Mesendoderm (in vitro differentiated cells): ENCODE results near the gene HOXD8.
A peak's percentile ranks its signal among the peaks of the same experiment; 100 is the strongest.

Experiments used
- DNase-seq: peaks from one replicate; pipeline ENCODE4 v3.0.0; 2013
- H2AK5ac ChIP-seq: 2 replicates; pipeline ENCODE4 v1.6.1; 2013; ENCODE audit warnings: low read length, inconsistent platforms
- H2BK120ac ChIP-seq: 2 replicates; pipeline ENCODE4 v1.6.1; 2013; ENCODE audit warnings: low read depth, mild to moderate bottlenecking, low read length, moderate library complexity, mixed read lengths
- H2BK15ac ChIP-seq: replicated peaks from 2 replicates; pipeline ENCODE4 v1.6.1; 2013; ENCODE audit warnings: low read depth, mild to moderate bottlenecking, moderate library complexity
- H2BK5ac ChIP-seq: 2 replicates; pipeline ENCODE4 v1.6.1; 2013; ENCODE audit warnings: low read length, inconsistent platforms
- H3K18ac ChIP-seq: 2 replicates; pipeline ENCODE4 v1.6.1; 2013; ENCODE audit warnings: mild to moderate bottlenecking, low read length, mixed read lengths
- H3K23ac ChIP-seq: one replicate; pipeline ENCODE4 v1.6.1; 2013; ENCODE audit warnings: low read length
- H3K27ac ChIP-seq: 2 replicates; pipeline ENCODE4 v1.5.1; 2013; ENCODE audit warnings: low read depth, mild to moderate bottlenecking, inconsistent platforms, low read length, moderate library complexity
- H3K27me3 ChIP-seq: 2 replicates; pipeline ENCODE4 v1.6.1; 2013; ENCODE audit warnings: low read length, control low read depth, mild to moderate bottlenecking, inconsistent platforms; ENCODE audit not compliant: insufficient read depth, poor library complexity
- H3K36me3 ChIP-seq: 2 replicates; pipeline ENCODE4 v1.6.1; 2013; ENCODE audit warnings: low read length, inconsistent platforms; ENCODE audit not compliant: control insufficient read depth, insufficient read depth
- H3K4ac ChIP-seq: one replicate; pipeline ENCODE4 v1.6.1; 2013; ENCODE audit warnings: low read depth, mild to moderate bottlenecking, low read length, moderate library complexity
- H3K4me1 ChIP-seq: 2 replicates; pipeline ENCODE4 v1.6.1; 2013; ENCODE audit warnings: low read depth, low read length, inconsistent platforms; ENCODE audit not compliant: control insufficient read depth
- H3K4me2 ChIP-seq: 2 replicates; pipeline ENCODE4 v1.6.1; 2013; ENCODE audit warnings: low read length
- H3K4me3 ChIP-seq: 2 replicates; pipeline ENCODE4 v1.5.1; 2013; ENCODE audit warnings: mild to moderate bottlenecking, low read length
- H3K56ac ChIP-seq: one replicate; pipeline ENCODE4 v1.6.1; 2013; ENCODE audit warnings: low read length
- H3K79me1 ChIP-seq: 2 replicates; pipeline ENCODE4 v1.6.1; 2013; ENCODE audit warnings: low read length, inconsistent platforms
- H3K79me2 ChIP-seq: 2 replicates; pipeline ENCODE4 v1.6.1; 2013; ENCODE audit warnings: mild to moderate bottlenecking, low read length; ENCODE audit not compliant: control insufficient read depth, insufficient read depth
- H3K9ac ChIP-seq: 2 replicates; pipeline ENCODE4 v1.6.1; 2013; ENCODE audit warnings: low read length, inconsistent platforms
- H4K5ac ChIP-seq: one replicate; pipeline ENCODE4 v1.6.1; 2013; ENCODE audit warnings: low read length
- H4K8ac ChIP-seq: one replicate; pipeline ENCODE4 v1.6.1; 2013; ENCODE audit warnings: low read depth, mild to moderate bottlenecking, control low read depth, low read length, moderate library complexity
- WGBS: extraction: QIAGEN DNeasy Blood & Tissue Kit; methylation state at CpG from one replicate; pipeline ENCODE4 v1.1.7; 2013; ENCODE audit warnings: low lambda C conversion rate, missing lambda C conversion rate; ENCODE audit not compliant: insufficient coverage; ENCODE audit errors: extremely low coverage; 5-methylcytosine and 5-hydroxymethylcytosine counted together

HOXD8 gene

DNA sequence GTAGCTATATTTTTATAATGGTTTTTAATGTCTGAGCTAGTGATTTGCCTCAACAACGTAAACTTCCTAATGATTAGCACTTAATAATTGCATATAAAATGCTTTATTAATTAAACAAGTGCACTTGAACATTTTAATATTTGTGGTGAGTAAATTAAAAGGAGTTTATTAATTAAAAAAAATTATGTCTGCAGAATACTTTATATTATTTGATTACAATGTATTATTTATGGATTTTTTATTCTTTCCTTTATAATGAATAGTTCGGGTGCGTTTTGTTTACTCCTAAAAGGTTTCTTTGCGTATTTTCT is 2.3 kb downstream of the HOXD8 start:
- Histone ChIP-seq H3K18ac (no peak overlapping the region), H3K56ac (no peak overlapping the region), H2BK15ac (no peak overlapping the region), H4K5ac (no peak overlapping the region), H3K9ac (no peak overlapping the region), H3K4me3 (no peak overlapping the region), H3K79me1 (no peaks in the 10 kb centered on the region), H3K36me3 (no peaks in the 10 kb centered on the region), H3K4ac (no peak overlapping the region), H3K23ac (no peak overlapping the region), H3K27ac (no peak overlapping the region), H3K4me1 (no peaks in the 10 kb centered on the region), H3K4me2 (no peak overlapping the region), H3K27me3 (peaks cover 85% of the 10 kb centered on the region), H2BK120ac (no peak overlapping the region), H4K8ac (no peak overlapping the region), H2BK5ac (no peak overlapping the region), H3K79me2 (no peaks in the 10 kb centered on the region), H2AK5ac (no peak overlapping the region)
- DNase-seq, result no peak
- no CpG with 5 or more reads among the region's 4 CpGs for WGBS

DNA sequence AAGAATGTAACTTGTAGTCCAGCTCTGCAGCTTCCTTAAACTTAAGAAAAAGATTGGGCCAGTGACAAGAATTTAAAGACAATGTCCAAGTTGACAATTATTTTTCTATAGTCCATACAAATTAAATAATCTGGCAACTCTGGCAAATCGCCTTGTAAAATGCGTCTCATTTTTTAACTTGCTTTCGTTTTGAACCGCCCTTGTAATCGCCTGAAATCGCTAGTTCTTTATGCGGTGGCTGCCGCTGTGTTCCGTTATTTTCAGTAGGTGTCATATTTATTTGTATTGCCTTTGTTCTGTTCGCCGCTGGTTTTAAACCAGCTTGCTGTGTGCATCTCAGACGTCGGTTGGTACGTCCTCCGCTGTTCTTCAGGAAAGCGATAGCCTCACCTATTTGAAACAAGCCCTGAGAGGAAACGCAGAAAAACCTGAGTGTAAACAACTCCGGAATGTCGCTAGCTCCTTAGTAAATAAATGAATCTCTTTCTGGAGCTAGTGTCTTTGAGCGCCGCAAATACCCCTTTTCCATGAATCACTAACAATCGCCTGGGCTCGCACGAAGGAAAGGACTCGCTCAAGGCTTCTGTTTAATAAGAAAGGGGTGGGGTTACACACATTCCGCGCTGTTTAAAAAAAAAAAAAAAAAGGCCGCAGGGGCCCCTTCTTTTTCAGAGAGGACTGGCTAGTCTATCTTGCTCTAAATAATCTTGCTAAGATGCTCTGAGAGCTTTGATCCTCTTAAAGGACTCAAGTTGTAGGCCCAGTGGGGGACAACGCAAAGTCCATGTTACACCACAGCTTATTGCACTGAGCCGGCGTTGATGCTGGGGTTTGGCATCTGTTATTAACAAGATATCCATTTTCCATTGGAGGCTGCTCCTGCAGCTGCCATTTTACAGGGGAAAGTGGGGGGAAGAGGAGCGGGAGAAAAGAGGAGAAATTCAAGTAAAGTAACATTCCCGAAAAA is 3.0 kb downstream of the HOXD8 start:
- H2BK120ac ChIP-seq, result no peak overlapping the region
- no peak overlapping the region for H3K27ac ChIP-seq
- H3K56ac ChIP-seq, result no peak overlapping the region
- no peak overlapping the region for H4K5ac ChIP-seq
- no peak overlapping the region for H2BK15ac ChIP-seq
- WGBS, result no CpG with 5 or more reads among the region's 33 CpGs
- H3K4me2 ChIP-seq, result no peak overlapping the region
- H3K4me3 ChIP-seq, result no peak overlapping the region
- no peaks in the 10 kb centered on the region for H3K4me1 ChIP-seq
- H3K4ac ChIP-seq, result no peak overlapping the region
- H3K23ac ChIP-seq, result no peak overlapping the region
- H3K18ac ChIP-seq, result no peak overlapping the region
- no peaks in the 10 kb centered on the region for H3K79me1 ChIP-seq
- peaks cover 89% of the 10 kb centered on the region for H3K27me3 ChIP-seq
- no peaks in the 10 kb centered on the region for H3K79me2 ChIP-seq
- no peak overlapping the region for H2BK5ac ChIP-seq
- H4K8ac ChIP-seq, result no peak overlapping the region
- no peak overlapping the region for H2AK5ac ChIP-seq
- H3K36me3 ChIP-seq, result no peaks in the 10 kb centered on the region
- DNase-seq, result no peak
- no peak overlapping the region for H3K9ac ChIP-seq

GRCh38 chr2:176133389-176133788 is 3.9 kb downstream of the HOXD8 start:
- Histone ChIP-seq H3K36me3 (no peaks in the 10 kb centered on the region), H3K4ac (no peak overlapping the region), H3K27me3 (peaks cover 91% of the 10 kb centered on the region), H2AK5ac (no peak overlapping the region), H3K18ac (no peak overlapping the region), H3K4me1 (no peaks in the 10 kb centered on the region), H3K79me1 (no peaks in the 10 kb centered on the region), H3K4me2 (no peak overlapping the region), H3K23ac (no peak overlapping the region), H4K8ac (no peak overlapping the region), H2BK15ac (no peak overlapping the region), H3K27ac (no peak overlapping the region), H2BK120ac (no peak overlapping the region), H3K9ac (no peak overlapping the region), H3K56ac (no peak overlapping the region), H2BK5ac (no peak overlapping the region), H3K4me3 (no peak overlapping the region), H3K79me2 (no peaks in the 10 kb centered on the region), H4K5ac (no peak overlapping the region)
- no peak for DNase-seq

DNA sequence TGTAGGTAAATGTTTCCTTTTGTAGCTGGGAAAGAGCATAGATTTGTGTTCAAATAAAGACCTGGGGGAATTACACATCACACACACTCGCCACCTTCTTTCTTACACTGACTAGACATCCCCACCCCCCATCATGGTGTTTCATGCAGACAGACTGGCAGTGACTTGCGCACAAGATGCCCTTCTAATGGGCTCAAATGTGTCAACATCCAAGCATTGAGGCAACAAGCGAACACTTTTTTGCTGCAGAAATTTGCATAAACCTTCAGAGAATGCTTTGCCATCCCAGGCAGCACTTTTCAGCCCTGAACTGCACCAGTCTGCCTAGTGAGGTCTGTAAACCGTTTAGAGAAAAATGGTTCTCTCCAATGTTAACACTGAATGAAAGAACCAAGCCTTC is 4.5 kb downstream of the HOXD8 start:
- H4K5ac ChIP-seq, result no peak overlapping the region
- no peak overlapping the region for H2BK5ac ChIP-seq
- no peak overlapping the region for H3K18ac ChIP-seq
- H3K4ac ChIP-seq, result no peak overlapping the region
- H3K4me1 ChIP-seq, result no peaks in the 10 kb centered on the region
- H3K23ac ChIP-seq, result no peak overlapping the region
- H3K79me2 ChIP-seq, result no peaks in the 10 kb centered on the region
- no peak overlapping the region for H3K56ac ChIP-seq
- no peak overlapping the region for H3K27ac ChIP-seq
- H3K9ac ChIP-seq, result no peak overlapping the region
- no peak overlapping the region for H3K4me2 ChIP-seq
- no peak overlapping the region for H2AK5ac ChIP-seq
- H2BK15ac ChIP-seq, result no peak overlapping the region
- H3K27me3 ChIP-seq, result peaks cover 92% of the 10 kb centered on the region
- H3K79me1 ChIP-seq, result no peaks in the 10 kb centered on the region
- no CpG with 5 or more reads among the region's 4 CpGs for WGBS
- no peak for DNase-seq
- no peak overlapping the region for H4K8ac ChIP-seq
- no peak overlapping the region for H2BK120ac ChIP-seq
- H3K36me3 ChIP-seq, result no peaks in the 10 kb centered on the region
- H3K4me3 ChIP-seq, result no peak overlapping the region

- H3K27ac ChIP-seq, result no peak overlapping the region
- H4K5ac ChIP-seq, result no peak overlapping the region
- H3K36me3 ChIP-seq, result no peaks in the 10 kb centered on the region
- H3K9ac ChIP-seq, result no peak overlapping the region
- no peaks in the 10 kb centered on the region for H3K79me2 ChIP-seq
- H3K4ac ChIP-seq, result no peak overlapping the region
- no peak overlapping the region for H2BK15ac ChIP-seq
- DNase-seq, result peak; percentile 27
- H3K4me3 ChIP-seq, result no peak overlapping the region
- no peak overlapping the region for H2AK5ac ChIP-seq
- H2BK120ac ChIP-seq, result no peak overlapping the region
- H2BK5ac ChIP-seq, result no peak overlapping the region
- H3K79me1 ChIP-seq, result no peaks in the 10 kb centered on the region
- no peaks in the 10 kb centered on the region for H3K4me1 ChIP-seq
- no peak overlapping the region for H3K56ac ChIP-seq
- no peak overlapping the region for H3K23ac ChIP-seq
- no peak overlapping the region for H3K18ac ChIP-seq
- H3K4me2 ChIP-seq, result no peak overlapping the region
- no peak overlapping the region for H4K8ac ChIP-seq
- peaks cover 91% of the 10 kb centered on the region for H3K27me3 ChIP-seq
These were observed 5.5 kb downstream of the HOXD8 start for GRCh38 chr2:176135035-176135440.
